Measurements from ENCODE around the gene MPI.

GRCh38 chr15:74845581-74845980, 44.3 kb upstream of the MPI start:
- TF ChIP-seq CTCF (IDR thresholded peaks at IDR 0.05; ENCODE audit: low read depth, low read length) (no peak), EZH2phosphoT487 (IDR thresholded peaks at IDR 0.05; ENCODE audit: low read depth) (no peak)
